OCI-LY3 (cell line): ENCODE results near the gene LYRM1.

ENCODE experiments used
- H2AFZ ChIP-seq: fragments of 200-600, 300-600 bp; shearing (Covaris generic); 2 replicates; pipeline ENCODE4 v1.6.0; 2014; ENCODE audit warnings: antibody characterized with exemption, low read depth, low read length
- H3K27ac ChIP-seq: fragments of 200-600, 300-600 bp; sonication (generic); 2 replicates; pipeline ENCODE4 v1.5.1; 2014; ENCODE audit warnings: mild to moderate bottlenecking, low read length, moderate library complexity, mixed read lengths
- H3K27me3 ChIP-seq: fragments of 200-600, 300-600 bp; sonication (generic); 2 replicates; pipeline ENCODE4 v1.6.1; 2014; ENCODE audit warnings: low read depth, low read length, mixed read lengths
- H3K36me3 ChIP-seq: fragments of 200-600, 300-600 bp; sonication (generic); replicated peaks from 2 replicates; pipeline ENCODE3; 2014; ENCODE audit warnings: low read depth, low read length, mixed read lengths
- H3K4me1 ChIP-seq: fragments of 300-600, 200-600 bp; sonication (generic); 2 replicates; pipeline ENCODE4 v1.6.1; 2014; ENCODE audit warnings: low read length, mixed read lengths
- H3K4me2 ChIP-seq: fragments of 200-600, 300-600 bp; sonication (generic); 2 replicates; pipeline ENCODE4 v1.6.1; 2014; ENCODE audit warnings: low read length, mixed read lengths
- H3K4me3 ChIP-seq: fragments of 300-600, 200-600 bp; sonication (generic); 2 replicates; pipeline ENCODE4 v1.5.1; 2014; ENCODE audit warnings: antibody characterized with exemption, mild to moderate bottlenecking, low read length, moderate library complexity
- H3K79me2 ChIP-seq: fragments of 300-600, 200-600 bp; shearing (Covaris generic); 2 replicates; pipeline ENCODE4 v1.6.1; 2014; ENCODE audit warnings: mild to moderate bottlenecking, low read length, mixed read lengths
- H3K9ac ChIP-seq: fragments of 300-600, 200-600 bp; shearing (Covaris generic); 2 replicates; pipeline ENCODE4 v1.6.0; 2014; ENCODE audit warnings: mild to moderate bottlenecking, low read length, moderate library complexity
- H3K9me3 ChIP-seq: fragments of 200-600, 300-600 bp; shearing (Covaris generic); 2 replicates; pipeline ENCODE4 v1.6.1; 2014; ENCODE audit warnings: low read length, mixed read lengths; ENCODE audit not compliant: insufficient read depth
- H4K20me1 ChIP-seq: fragments of 200-600, 300-600 bp; sonication (generic); 2 replicates; pipeline ENCODE4 v1.6.1; 2016; ENCODE audit warnings: low read length, mixed read lengths; ENCODE audit not compliant: insufficient read depth
- CTCF ChIP-seq: fragments of 200-600, 300-600 bp; sonication (generic); IDR thresholded peaks from 2 replicates; pipeline ENCODE4 v1.5.1; 2014; ENCODE audit warnings: antibody characterized with exemption, low read length, low read depth
- EZH2phosphoT487 ChIP-seq: fragments of 200-600 bp; shearing (Covaris generic); IDR thresholded peaks from 2 replicates; pipeline ENCODE4 v1.6.1; 2018; ENCODE audit warnings: antibody characterized with exemption, mixed run types, low read depth

The LYRM1 gene

DNA sequence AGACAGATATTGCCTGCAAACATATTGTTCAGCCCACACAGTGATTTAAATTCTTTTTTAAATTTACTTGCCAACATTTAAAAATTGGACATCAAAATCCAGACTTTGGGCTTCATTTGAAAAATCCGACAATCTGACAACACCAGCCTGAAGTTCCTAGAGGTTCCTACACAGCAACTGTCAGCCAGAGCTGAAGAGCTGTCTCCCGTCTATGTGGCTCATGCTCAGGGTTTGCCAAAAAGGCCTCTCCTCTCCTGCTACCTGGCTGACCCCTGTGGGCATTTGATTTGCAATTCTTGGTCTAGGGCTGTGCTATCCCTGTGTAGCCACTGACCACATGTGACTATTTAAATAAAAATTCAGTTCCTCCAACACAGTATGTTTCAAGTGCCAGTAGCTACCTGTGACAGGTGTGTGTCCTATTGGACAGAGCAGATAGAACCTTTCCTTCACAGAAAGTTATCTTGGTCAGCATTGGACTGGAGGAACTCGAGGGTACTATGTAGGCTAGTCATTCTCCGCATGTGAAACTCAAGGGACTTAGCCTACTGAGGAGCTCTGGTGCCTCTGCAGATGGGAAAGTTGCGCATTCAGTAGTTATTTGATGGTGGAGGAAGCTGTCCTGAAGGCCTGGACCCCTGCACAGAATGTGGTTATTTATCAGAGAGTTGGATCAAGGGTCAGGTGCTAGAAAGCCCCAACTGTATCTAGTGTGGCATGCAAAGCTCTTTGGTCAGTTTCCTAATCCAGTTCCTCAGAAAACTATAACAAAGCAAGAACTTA lies 2.7 kb downstream of the LYRM1 start:
- peak overlapping the region; percentile 12; the same call in 1 of the 2 replicates for H3K9ac ChIP-seq
- H3K4me3 ChIP-seq, result peak overlapping the region; percentile 66; the same call in 1 of the 2 replicates

GRCh38 chr16:20903899-20904506 lies 3.4 kb downstream of the LYRM1 start:
- no peak overlapping the region for H2AFZ ChIP-seq
- H3K4me2 ChIP-seq, result peak overlapping the region; percentile 91
- peak overlapping the region; percentile 12; the same call in 1 of the 2 replicates for H3K9ac ChIP-seq
- H3K27me3 ChIP-seq, result peaks cover 31% of the 10 kb centered on the region
- H4K20me1 ChIP-seq, result peaks cover 66% of the 10 kb centered on the region
- H3K9me3 ChIP-seq, result no peaks in the 10 kb centered on the region
- peak overlapping the region; percentile 44 for H3K27ac ChIP-seq
- H3K4me3 ChIP-seq, result peak overlapping the region; percentile 66
- TF ChIP-seq EZH2phosphoT487 (no peak), CTCF (no peak)
- peaks cover 38% of the 10 kb centered on the region for H3K4me1 ChIP-seq
- peaks cover 21% of the 10 kb centered on the region for H3K36me3 ChIP-seq
- peaks cover 42% of the 10 kb centered on the region for H3K79me2 ChIP-seq

More for the DNA sequence above, 2.7 kb downstream of the LYRM1 start:
- TF ChIP-seq CTCF, result no peak
- TF ChIP-seq EZH2phosphoT487, result no peak
- no peak overlapping the region for H3K27ac ChIP-seq
- no peaks in the 10 kb centered on the region for H3K9me3 ChIP-seq
- H3K27me3 ChIP-seq, result peaks cover 31% of the 10 kb centered on the region
- H3K79me2 ChIP-seq, result peaks cover 42% of the 10 kb centered on the region
- H3K4me1 ChIP-seq, result peaks cover 38% of the 10 kb centered on the region
- H3K4me2 ChIP-seq, result peak overlapping the region; percentile 91
- peaks cover 60% of the 10 kb centered on the region for H4K20me1 ChIP-seq
- H2AFZ ChIP-seq, result no peak overlapping the region
- peaks cover 21% of the 10 kb centered on the region for H3K36me3 ChIP-seq

DNA sequence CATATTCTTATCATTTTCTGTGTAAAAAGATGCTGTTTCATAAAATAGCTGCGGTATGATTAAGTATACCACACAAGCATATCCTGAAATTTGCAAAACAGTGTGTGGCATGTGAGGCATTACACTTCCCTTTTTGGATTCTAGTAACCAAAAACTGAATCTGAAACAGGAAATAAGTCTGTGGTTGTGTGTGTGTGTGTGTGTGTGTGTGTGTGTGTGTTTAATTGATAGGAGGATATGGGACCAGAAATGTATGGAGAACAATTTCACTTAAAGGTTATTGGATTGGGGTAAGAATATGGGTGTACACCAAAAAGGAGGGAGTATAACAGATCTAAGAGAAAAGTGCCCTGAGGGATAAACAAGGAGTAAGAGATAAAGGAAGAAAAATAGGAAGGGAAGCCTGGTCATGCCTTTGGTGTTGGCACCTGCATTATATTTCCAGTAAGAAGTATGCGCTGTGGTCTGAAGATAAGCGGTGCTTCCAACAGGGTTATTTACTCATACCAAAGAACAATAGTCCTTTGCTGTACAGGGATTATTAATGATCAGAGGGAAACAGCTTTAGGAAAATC lies 4.0 kb downstream of the LYRM1 start:
- Histone ChIP-seq H3K4me3 (peak overlapping the region; percentile 66), H4K20me1 (peaks cover 72% of the 10 kb centered on the region), H3K9me3 (no peaks in the 10 kb centered on the region), H3K4me1 (peaks cover 34% of the 10 kb centered on the region), H2AFZ (no peak overlapping the region), H3K4me2 (peak overlapping the region; percentile 91), H3K79me2 (peaks cover 37% of the 10 kb centered on the region), H3K27ac (peak overlapping the region; percentile 44), H3K27me3 (peaks cover 31% of the 10 kb centered on the region), H3K36me3 (peaks cover 21% of the 10 kb centered on the region), H3K9ac (no peak overlapping the region; the same call in 1 of the 2 replicates)
- no peak; the same call in 1 of the 2 replicates for TF ChIP-seq CTCF
- peak; percentile 92 for TF ChIP-seq EZH2phosphoT487

DNA sequence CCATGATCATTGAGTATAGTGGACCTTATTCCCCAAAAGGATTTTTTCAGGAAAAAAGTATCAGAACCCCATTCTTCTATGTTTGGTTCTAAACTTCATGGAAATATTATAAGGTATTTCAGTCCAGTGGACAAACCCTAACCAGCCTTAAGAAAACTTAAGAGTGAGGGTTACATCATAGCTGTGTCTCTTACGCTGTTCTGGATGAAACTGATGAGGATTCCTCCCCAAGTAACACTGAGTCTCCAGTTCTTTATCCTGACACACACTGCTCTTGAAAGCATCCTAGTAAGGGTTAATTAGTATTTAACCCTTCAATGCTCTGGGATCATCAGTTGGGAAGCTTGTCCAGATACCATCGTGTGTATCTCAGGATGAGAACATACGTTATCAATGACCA lies 5.0 kb downstream of the LYRM1 start:
- H3K9ac ChIP-seq, result no peak overlapping the region
- H3K79me2 ChIP-seq, result peaks cover 35% of the 10 kb centered on the region
- no peak overlapping the region for H3K27ac ChIP-seq
- peaks cover 77% of the 10 kb centered on the region for H4K20me1 ChIP-seq
- H2AFZ ChIP-seq, result no peak overlapping the region
- H3K9me3 ChIP-seq, result no peaks in the 10 kb centered on the region
- no peak overlapping the region for H3K4me3 ChIP-seq
- H3K4me2 ChIP-seq, result no peak overlapping the region
- TF ChIP-seq EZH2phosphoT487, result no peak
- TF ChIP-seq CTCF, result no peak
- H3K27me3 ChIP-seq, result peaks cover 31% of the 10 kb centered on the region
- H3K36me3 ChIP-seq, result peaks cover 21% of the 10 kb centered on the region
- H3K4me1 ChIP-seq, result peaks cover 34% of the 10 kb centered on the region
